Ascending aorta (tissue), 2 donors: Measurements from ENCODE around the gene DCUN1D1. TPM values are rescaled to one million over a fixed set of nuclear protein-coding genes. Genes with fewer than 3 reads are reported as not detected.

ENCODE experiments used
- DNase-seq, 2 donors: peaks; one replicate each; pipeline ENCODE4 v3.0.0-alpha.2; 2019; ENCODE audit warnings: low spot score in 2 of 2
- H3K27ac ChIP-seq, 2 donors: fragments of 200-600 bp; sonication (generic); one replicate each; pipeline ENCODE4 v1.5.1; 2016 to 2017; ENCODE audit warnings: mild to moderate bottlenecking in 1 of 2
- H3K27me3 ChIP-seq: fragments of 200-600 bp; sonication (generic); one replicate; pipeline ENCODE4 v1.5.1; 2017
- H3K36me3 ChIP-seq, 2 donors: fragments of 200-600 bp; sonication (generic); one replicate each; pipeline ENCODE4 v1.5.1; 2016
- H3K4me1 ChIP-seq, 2 donors: fragments of 200-600 bp; sonication (generic); one replicate each; pipeline ENCODE4 v1.5.1; 2016 to 2017; ENCODE audit warnings: mild to moderate bottlenecking in 1 of 2
- H3K4me3 ChIP-seq, 2 donors: fragments of 200-600 bp; sonication (generic); one replicate each; pipeline ENCODE4 v1.5.1; 2016 to 2017; ENCODE audit warnings: mild to moderate bottlenecking in 1 of 2
- H3K9me3 ChIP-seq, 2 donors: fragments of 200-600 bp; sonication (generic); one replicate each; pipeline ENCODE4 v1.5.1; 2016
- CTCF ChIP-seq, 3 experiments: fragments of 200-600 bp in 2 of 3; fragments of 450-650 bp in 1 of 3; sonication (generic) in 2 of 3; IDR thresholded peaks; one replicate each; pipeline ENCODE4 v1.5.1; 2016 to 2019; ENCODE audit warnings: antibody characterized with exemption in 3 of 3, mild to moderate bottlenecking in 1 of 3, moderate library complexity in 1 of 3
- intact Hi-C: fragments of 100-400 bp; cut with DNase I; formaldehyde crosslinking; loops from one replicate; pipeline ENCODE4 v1.15.1; 2023
- total RNA-seq: library from RNA; depleted of rRNA; stranded (reverse); fragments of >200 nt; gene quantifications from one replicate; pipeline ENCODE4 v1.1.0, GENCODE V29; 2016

Gene DCUN1D1
- total RNA-seq, 1 donor from 2014 or later, result 8.4 TPM

GRCh38 chr3:182967218-182968204 lies 12.8 kb downstream of the DCUN1D1 start:
- Histone ChIP-seq H3K4me3 (no peak overlapping the region), H3K4me1 (no peaks in the 10 kb centered on the region), H3K36me3 (peaks cover 0 to 2% of the 10 kb centered on the region in 2 donors), H3K27ac (no peak overlapping the region), H3K27me3 (no peaks in the 10 kb centered on the region), H3K9me3 (no peaks in the 10 kb centered on the region)
- DNase-seq, result no peak
- TF ChIP-seq CTCF (IDR thresholded peaks at IDR 0.05), result no peak
- intact Hi-C loops, result no loop called here

- no peak overlapping the region for H3K27ac ChIP-seq
- TF ChIP-seq CTCF (IDR thresholded peaks at IDR 0.05), result no peak
These were observed 14.4 kb downstream of the DCUN1D1 start for GRCh38 chr3:182965861-182966366.

DNA sequence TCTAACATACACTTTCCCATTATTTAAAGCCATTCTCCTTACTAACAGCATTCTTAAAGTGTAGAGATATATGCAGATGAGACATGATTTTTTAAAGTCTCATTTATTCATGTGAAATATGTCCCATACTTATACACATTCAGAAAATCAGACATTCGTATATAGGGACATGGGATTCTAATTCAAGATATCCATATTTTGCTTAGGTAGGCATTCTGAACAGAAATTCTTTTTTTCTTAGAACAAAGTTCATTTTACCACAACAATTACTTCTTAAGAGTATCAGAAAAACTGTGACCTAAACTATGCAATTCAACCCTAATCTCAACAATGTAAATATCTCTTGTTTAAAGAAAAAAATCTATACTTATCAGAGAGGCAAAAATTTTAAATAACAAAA lies 16.2 kb downstream of the DCUN1D1 start:
- no peak for TF ChIP-seq CTCF (IDR thresholded peaks at IDR 0.05)
- Histone ChIP-seq H3K27me3 (no peaks in the 10 kb centered on the region), H3K9me3 (no peaks in the 10 kb centered on the region), H3K4me3 (no peak overlapping the region), H3K27ac (no peak overlapping the region), H3K4me1 (no peaks in the 10 kb centered on the region), H3K36me3 (peaks cover 6 to 11% of the 10 kb centered on the region in 2 donors)
- intact Hi-C loops, result no loop called here
- no peak for DNase-seq

More at GRCh38 chr3:182965861-182966366, 14.4 kb downstream of the DCUN1D1 start:
- Histone ChIP-seq H3K9me3 (no peaks in the 10 kb centered on the region), H3K27me3 (no peaks in the 10 kb centered on the region), H3K36me3 (peaks cover under 1 to 2% of the 10 kb centered on the region in 2 donors), H3K4me3 (no peak overlapping the region), H3K4me1 (no peaks in the 10 kb centered on the region)
- DNase-seq, result no peak
- intact Hi-C loops, result no loop called here

DNA sequence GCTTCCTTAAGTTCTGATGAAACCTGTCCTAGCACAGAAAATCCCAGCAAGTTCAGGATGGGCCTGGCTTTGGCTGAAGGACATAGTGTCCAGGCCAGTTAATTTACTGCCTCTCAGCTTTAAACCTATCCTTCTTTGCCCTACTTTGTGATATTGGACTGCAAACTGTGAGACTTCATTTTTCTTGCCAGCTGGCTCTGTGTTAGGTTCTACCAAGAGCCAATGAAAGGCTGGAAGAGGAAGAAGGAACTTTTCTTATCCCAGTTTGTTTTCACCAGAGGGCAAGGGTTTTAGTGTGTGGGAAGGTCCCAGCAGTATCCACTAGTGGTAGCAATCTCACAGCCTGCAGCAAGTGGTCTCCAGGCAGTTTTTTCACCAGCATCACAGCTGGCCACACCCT lies 18.2 kb downstream of the DCUN1D1 start:
- Histone ChIP-seq H3K27me3 (no peaks in the 10 kb centered on the region), H3K27ac (no peak overlapping the region), H3K4me1 (no peaks in the 10 kb centered on the region), H3K36me3 (peaks cover 14 to 15% of the 10 kb centered on the region in 2 donors), H3K4me3 (no peak overlapping the region), H3K9me3 (no peaks in the 10 kb centered on the region)
- TF ChIP-seq CTCF (IDR thresholded peaks at IDR 0.05), result no peak
- DNase-seq, result no peak
- intact Hi-C loops, result no loop called here

DNA sequence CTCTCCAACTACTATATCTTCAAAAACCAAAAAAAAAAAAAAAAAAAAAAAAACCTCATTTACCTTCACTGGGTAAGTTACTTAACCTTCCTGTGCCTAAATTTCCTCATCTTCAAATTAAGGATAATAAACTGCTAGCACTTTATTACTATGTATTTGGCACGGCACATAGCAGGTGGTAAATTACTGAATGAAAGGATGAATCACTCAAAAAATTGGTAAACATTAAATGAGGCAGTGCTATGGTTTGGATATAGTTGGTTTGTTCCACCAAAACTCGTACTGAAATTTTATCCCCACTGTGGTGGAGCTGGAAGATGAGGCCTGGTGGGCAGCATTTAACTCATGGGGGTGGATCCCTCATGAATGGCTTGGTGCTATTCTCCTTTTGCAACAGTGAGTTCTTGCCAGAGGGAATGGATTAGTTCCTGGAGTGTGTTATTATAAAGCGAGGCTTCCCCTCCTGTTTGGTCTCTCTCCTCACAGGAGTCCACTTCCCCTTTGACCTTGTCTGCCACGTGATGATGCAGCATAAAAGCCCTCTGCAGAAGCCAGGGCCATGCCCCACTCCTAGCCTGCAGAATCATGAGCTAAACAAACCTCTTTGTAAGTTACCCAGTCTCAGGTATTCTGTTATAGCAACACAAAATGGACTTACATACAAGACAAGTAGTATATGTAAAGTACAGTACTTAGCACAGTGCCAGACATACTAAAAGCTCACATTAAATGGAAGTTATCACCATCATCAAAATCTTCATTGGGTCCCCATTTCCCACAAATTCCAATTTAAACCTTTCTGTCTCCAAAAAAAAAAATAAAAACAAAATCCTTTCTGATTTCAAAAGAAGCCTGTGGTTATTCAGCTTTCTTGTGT lies 20.6 kb downstream of the DCUN1D1 start:
- TF ChIP-seq CTCF (IDR thresholded peaks at IDR 0.05), result no peak
- DNase-seq, result no peak
- H3K27me3 ChIP-seq, result no peaks in the 10 kb centered on the region
- intact Hi-C loops, result no loop called here
- H3K4me1 ChIP-seq, result no peaks in the 10 kb centered on the region
- H3K4me3 ChIP-seq, result no peak overlapping the region
- H3K36me3 ChIP-seq, result peaks cover 17% of the 10 kb centered on the region in 2 donors
- no peak overlapping the region for H3K27ac ChIP-seq
- no peaks in the 10 kb centered on the region for H3K9me3 ChIP-seq
